OCI-LY7 (cell line): ENCODE results near the gene VPS54. TPM values are rescaled to one million over a fixed set of nuclear protein-coding genes. Genes with fewer than 3 reads are reported as not detected.

Source experiments
- BruUV-seq: library from RNA; stranded (reverse); fragments of 400-500 nt; replicated peaks from 2 replicates; lab custom pipeline; 2021; lab: Mats Ljungman, UMichigan
- CTCF ChIA-PET: fragments of 300-600 bp; sonication (Branson Sonifier 250); formaldehyde crosslinking; loops from one replicate; lab custom pipeline; 2022; ENCODE audit warnings: antibody characterized with exemption; ENCODE audit not compliant: unreplicated experiment; lab: Charles Lee
- POLR2A ChIA-PET: fragments of 300-600 bp; sonication (Branson Sonifier 250); formaldehyde crosslinking; loops from one replicate; lab custom pipeline; 2022; ENCODE audit warnings: antibody characterized with exemption; lab: Charles Lee
- DNase-seq: peaks from one replicate; pipeline ENCODE4 v3.0.0-alpha.2; 2015; ENCODE audit warnings: low spot score
- H2AFZ ChIP-seq: fragments of 200-600 bp; sonication (generic), shearing (Covaris generic); 2 replicates; pipeline ENCODE4 v1.6.1; 2014; ENCODE audit warnings: mild to moderate bottlenecking, antibody characterized with exemption, low read length, moderate library complexity
- H3K27ac ChIP-seq: fragments of 200-600 bp; sonication (generic); 2 replicates; pipeline ENCODE4 v1.5.1; 2014; ENCODE audit warnings: mixed run types, low read depth, mild to moderate bottlenecking, moderate library complexity, low read length, inconsistent platforms; ENCODE audit not compliant: poor library complexity, severe bottlenecking
- H3K36me3 ChIP-seq: fragments of 200-600 bp; sonication (generic); 2 replicates; pipeline ENCODE4 v1.6.1; 2014; ENCODE audit warnings: mild to moderate bottlenecking, antibody characterized with exemption, low read length, moderate library complexity, mixed read lengths; ENCODE audit not compliant: insufficient read depth
- H3K4me1 ChIP-seq: fragments of 200-600 bp; sonication (generic); 2 replicates; pipeline ENCODE4 v1.5.1; 2014; ENCODE audit warnings: mild to moderate bottlenecking, low read length; ENCODE audit not compliant: insufficient read depth, poor library complexity, severe bottlenecking
- H3K4me2 ChIP-seq: fragments of 200-600 bp; sonication (generic); 2 replicates; pipeline ENCODE4 v1.6.1; 2014; ENCODE audit warnings: mild to moderate bottlenecking, low read length
- H3K4me3 ChIP-seq: fragments of 200-600 bp; sonication (generic); 2 replicates; pipeline ENCODE4 v1.5.1; 2014; ENCODE audit warnings: mild to moderate bottlenecking, low read depth, low read length; ENCODE audit not compliant: poor library complexity, severe bottlenecking
- H3K79me2 ChIP-seq: fragments of 200-600 bp; sonication (generic); 2 replicates; pipeline ENCODE4 v1.6.1; 2016; ENCODE audit warnings: low read depth, mild to moderate bottlenecking, low read length, moderate library complexity, mixed read lengths; ENCODE audit not compliant: insufficient read depth
- H3K9me2 ChIP-seq: fragments of 200-600 bp; sonication (generic); 2 replicates; pipeline ENCODE4 v1.6.1; 2016; ENCODE audit warnings: mild to moderate bottlenecking, low read length, mixed read lengths; ENCODE audit not compliant: insufficient read depth
- H3K9me3 ChIP-seq: fragments of 200-600 bp; sonication (generic); 2 replicates; pipeline ENCODE4 v1.6.1; 2014; ENCODE audit warnings: mild to moderate bottlenecking, mixed run types, low read length, mixed read lengths
- H4K20me1 ChIP-seq: fragments of 200-600 bp; sonication (generic); 2 replicates; pipeline ENCODE4 v1.6.1; 2014; ENCODE audit warnings: mild to moderate bottlenecking, antibody characterized with exemption, low read length, moderate library complexity, mixed read lengths; ENCODE audit not compliant: insufficient read depth
- EZH2phosphoT487 ChIP-seq: fragments of 200-600 bp; sonication (generic); IDR thresholded peaks from 2 replicates; pipeline ENCODE4 v1.6.1; 2018; ENCODE audit warnings: low read depth, borderline replicate concordance, mild to moderate bottlenecking, mixed run types, antibody characterized with exemption, low read length, moderate library complexity, mixed read lengths
- intact Hi-C: fragments of 100-400 bp; cut with micrococcal nuclease; formaldehyde crosslinking; loops from one replicate; pipeline ENCODE4 v1.10.0; 2022; ENCODE audit not compliant: unreplicated experiment
- total RNA-seq, 2 experiments: library from RNA; depleted of rRNA in 1 of 2; stranded (reverse); fragments of >200 nt in 1 of 2; shearing (Covaris generic) in 1 of 2; gene quantifications; 2 replicates each; pipeline ENCODE4 v1.2.3, GENCODE V29; 2014 to 2022
- TF ChIP-seq, protein P1 (sequence below): fragments of 200-600 bp; sonication (generic); conservative IDR thresholded peaks from 2 replicates; pipeline ENCODE4 v1.5.1; 2014; ENCODE audit warnings: mild to moderate bottlenecking, antibody characterized with exemption, low read length, moderate library complexity, mixed read lengths

VPS54 gene
- total RNA-seq, 2 experiments from 2014 or later, result 14.7 to 17.8 TPM

DNA sequence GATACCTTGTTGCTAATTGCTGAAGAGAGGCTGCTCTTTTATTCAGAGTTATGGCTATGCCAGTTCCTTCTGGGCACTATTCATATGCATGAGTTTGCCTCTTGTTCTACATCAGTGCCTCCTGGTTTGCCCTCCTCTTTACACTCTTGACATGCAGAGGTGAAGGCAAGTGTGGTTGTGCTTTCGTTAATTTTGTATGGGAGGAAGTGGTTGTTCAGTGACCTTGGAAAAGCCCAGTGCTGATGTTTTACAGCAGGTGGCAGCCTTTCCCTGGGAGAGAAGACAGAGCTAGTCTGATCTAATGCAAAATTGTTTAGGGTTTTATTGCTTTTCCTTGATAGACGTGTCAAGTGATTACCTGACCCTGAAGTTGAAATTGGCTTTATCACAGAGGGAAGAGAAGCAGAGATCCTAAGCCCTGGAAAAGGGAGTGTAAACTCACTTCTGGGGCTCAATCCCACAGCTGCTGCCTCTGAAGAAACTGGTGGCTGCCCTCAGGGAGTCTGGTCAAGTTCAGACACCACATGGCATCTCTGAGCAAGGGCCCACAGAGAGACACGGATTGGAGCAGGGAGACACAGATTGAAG lies 30.5 kb upstream of the VPS54 start:
- intact Hi-C loops, result loop anchor here (1.0 to 10.0 kb wide), 5 partner anchors 37 to 515 kb away; partner anchors contain the start of gene PELI1
- peak; percentile 91 for DNase-seq
- no TSS peak for BruUV-seq
- CTCF ChIA-PET, result interaction anchor here (0.6 to 1.4 kb wide), 4 partner anchors 268 to 281 kb away, joined by 3 to 6 read pairs (median 4); no protein-coding TSS in a partner anchor
- H2AFZ ChIP-seq, result peak overlapping the region; percentile 61
- H3K36me3 ChIP-seq, result no peaks in the 10 kb centered on the region
- H3K9me3 ChIP-seq, result no peaks in the 10 kb centered on the region
- H4K20me1 ChIP-seq, result no peaks in the 10 kb centered on the region
- POLR2A ChIA-PET, result interaction anchor here (0.6 to 3.5 kb wide), 9 partner anchors 14 to 278 kb away, joined by 3 to 20 read pairs (median 3); no protein-coding TSS in a partner anchor
- peak overlapping the region; percentile 37 for H3K4me2 ChIP-seq
- peaks cover 4% of the 10 kb centered on the region; the same call in 1 of the 2 replicates for H3K79me2 ChIP-seq
- H3K4me1 ChIP-seq, result peaks cover 56% of the 10 kb centered on the region
- no peaks in the 10 kb centered on the region for H3K9me2 ChIP-seq
- no peak overlapping the region for H3K4me3 ChIP-seq
- no peak for TF ChIP-seq EZH2phosphoT487
- TF ChIP-seq, protein P1, sequence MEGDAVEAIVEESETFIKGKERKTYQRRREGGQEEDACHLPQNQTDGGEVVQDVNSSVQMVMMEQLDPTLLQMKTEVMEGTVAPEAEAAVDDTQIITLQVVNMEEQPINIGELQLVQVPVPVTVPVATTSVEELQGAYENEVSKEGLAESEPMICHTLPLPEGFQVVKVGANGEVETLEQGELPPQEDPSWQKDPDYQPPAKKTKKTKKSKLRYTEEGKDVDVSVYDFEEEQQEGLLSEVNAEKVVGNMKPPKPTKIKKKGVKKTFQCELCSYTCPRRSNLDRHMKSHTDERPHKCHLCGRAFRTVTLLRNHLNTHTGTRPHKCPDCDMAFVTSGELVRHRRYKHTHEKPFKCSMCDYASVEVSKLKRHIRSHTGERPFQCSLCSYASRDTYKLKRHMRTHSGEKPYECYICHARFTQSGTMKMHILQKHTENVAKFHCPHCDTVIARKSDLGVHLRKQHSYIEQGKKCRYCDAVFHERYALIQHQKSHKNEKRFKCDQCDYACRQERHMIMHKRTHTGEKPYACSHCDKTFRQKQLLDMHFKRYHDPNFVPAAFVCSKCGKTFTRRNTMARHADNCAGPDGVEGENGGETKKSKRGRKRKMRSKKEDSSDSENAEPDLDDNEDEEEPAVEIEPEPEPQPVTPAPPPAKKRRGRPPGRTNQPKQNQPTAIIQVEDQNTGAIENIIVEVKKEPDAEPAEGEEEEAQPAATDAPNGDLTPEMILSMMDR, result peak; percentile 97
- H3K27ac ChIP-seq, result peak overlapping the region; percentile 61

- H3K4me2 ChIP-seq, result no peak overlapping the region
- POLR2A ChIA-PET, result interaction anchor here (0.7 to 0.8 kb wide), 3 partner anchors 77 to 302 kb away, joined by 3 to 7 read pairs (median 6); no protein-coding TSS in a partner anchor
- H3K27ac ChIP-seq, result no peak overlapping the region
- H4K20me1 ChIP-seq, result no peaks in the 10 kb centered on the region
- H3K9me2 ChIP-seq, result no peaks in the 10 kb centered on the region
- DNase-seq, result no peak
- no peaks in the 10 kb centered on the region for H3K36me3 ChIP-seq
- BruUV-seq, result no TSS peak
- no peak overlapping the region for H3K4me3 ChIP-seq
- H3K4me1 ChIP-seq, result peaks cover 18% of the 10 kb centered on the region
- H3K9me3 ChIP-seq, result no peaks in the 10 kb centered on the region
- no peak overlapping the region for H2AFZ ChIP-seq
- intact Hi-C loops, result loop anchor here (10.0 kb wide), 1 partner anchor 519 kb away; no protein-coding TSS in a partner anchor
- no peaks in the 10 kb centered on the region for H3K79me2 ChIP-seq
- TF ChIP-seq EZH2phosphoT487, result no peak
- TF ChIP-seq, protein P1, result no peak
- CTCF ChIA-PET, result no interaction called here
Measured at GRCh38 chr2:64045938-64046337, 26.7 kb upstream of the VPS54 start.

DNA sequence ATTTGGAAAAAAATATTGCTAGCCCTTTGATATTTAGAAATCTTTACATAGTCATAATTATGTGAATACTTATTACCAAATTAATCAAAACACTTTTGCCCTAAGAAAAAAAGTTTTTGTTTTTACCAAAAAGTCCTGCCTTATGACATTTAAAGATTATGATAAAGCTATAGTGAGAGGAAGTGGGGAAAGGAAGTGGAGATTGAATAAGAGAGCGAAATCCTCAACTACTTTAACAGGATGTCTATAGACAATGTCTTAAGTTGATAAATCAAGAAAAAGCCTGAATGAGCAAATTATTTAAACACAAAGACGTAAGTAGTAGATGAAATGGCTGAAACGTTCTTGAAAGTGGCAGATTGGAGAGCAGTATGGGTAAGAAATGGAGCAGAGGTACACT lies 20.9 kb upstream of the VPS54 start:
- BruUV-seq, result no TSS peak
- Histone ChIP-seq H3K36me3 (no peaks in the 10 kb centered on the region), H3K79me2 (no peaks in the 10 kb centered on the region), H3K9me2 (no peaks in the 10 kb centered on the region), H3K9me3 (no peaks in the 10 kb centered on the region), H2AFZ (peak overlapping the region; percentile 14; the same call in 1 of the 2 replicates), H3K4me1 (peaks cover 12% of the 10 kb centered on the region), H3K4me2 (no peak overlapping the region), H3K4me3 (no peak overlapping the region), H4K20me1 (no peaks in the 10 kb centered on the region), H3K27ac (no peak overlapping the region)
- DNase-seq, result no peak
- intact Hi-C loops, result loop anchor here (10.0 kb wide), 1 partner anchor 525 kb away; no protein-coding TSS in a partner anchor
- CTCF ChIA-PET, result no interaction called here
- TF ChIP-seq, protein P1, result no peak
- TF ChIP-seq EZH2phosphoT487, result no peak
- POLR2A ChIA-PET, result interaction anchor here (0.6 kb wide), 1 partner anchor 408 kb away, joined by 4 read pairs; no protein-coding TSS in a partner anchor
